ENCODE data around the gene ADAMTS2.

Gene ADAMTS2

DNA sequence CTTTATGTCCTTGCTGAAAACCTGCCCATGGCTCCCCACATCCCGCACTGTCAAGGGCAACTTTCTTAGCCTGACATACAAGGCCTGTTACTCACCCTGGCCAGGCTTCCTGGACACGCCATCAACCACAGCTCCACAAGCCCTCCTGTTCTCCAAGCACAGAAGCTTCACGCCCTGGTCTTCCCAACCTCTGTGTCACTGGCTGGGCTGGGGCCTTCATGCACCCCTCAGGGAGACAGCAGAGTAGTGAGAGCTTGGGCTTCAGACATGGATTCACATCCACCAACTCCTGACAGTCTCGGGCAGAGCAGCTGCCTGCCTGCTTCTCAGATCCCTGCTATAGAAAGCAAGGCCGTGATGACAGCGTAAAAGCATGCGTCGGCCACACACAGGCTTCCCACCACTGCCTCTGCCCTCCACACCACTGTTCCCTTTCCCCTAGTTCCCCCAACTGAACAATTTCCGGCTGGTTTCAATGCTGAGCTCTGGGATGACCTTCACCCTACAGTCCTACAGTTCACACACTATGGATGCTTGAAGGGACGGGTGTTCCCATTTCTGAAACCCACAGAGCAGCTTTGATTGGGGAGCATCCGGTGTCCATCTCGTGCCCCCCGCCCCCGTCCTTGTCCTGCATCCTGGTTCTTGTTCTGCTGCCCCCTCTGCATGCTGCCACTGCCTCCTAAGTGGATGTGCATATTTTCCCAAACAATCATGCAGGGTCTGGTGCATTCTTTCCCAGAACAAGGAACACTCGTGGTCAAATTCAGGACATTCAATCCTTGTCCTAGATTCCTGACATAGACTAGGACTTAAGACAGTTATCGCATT lies 33.4 kb upstream of the ADAMTS2 start:
- no peak for TF ChIP-seq EGR1 (IDR thresholded peaks at IDR 0.05)
- TF ChIP-seq CREB1 (IDR thresholded peaks at IDR 0.05; ENCODE audit: low read depth) = no peak
- TF ChIP-seq RAD21 (IDR thresholded peaks at IDR 0.05; ENCODE audit: low read depth) = no peak
- no peak for TF ChIP-seq TCF12 (IDR thresholded peaks at IDR 0.05; ENCODE audit: low read depth)
- TF ChIP-seq USF1 (IDR thresholded peaks at IDR 0.05) = no peak
- TF ChIP-seq TEAD4 (IDR thresholded peaks at IDR 0.05) = no peak

GRCh38 chr5:179378116-179378440 lies 32.8 kb upstream of the ADAMTS2 start:
- TF ChIP-seq CEBPB (IDR thresholded peaks at IDR 0.05) (no peak), ZBTB7A (IDR thresholded peaks at IDR 0.05; ENCODE audit: low read depth) (no peak), TAF1 (IDR thresholded peaks at IDR 0.05; ENCODE audit: low read depth) (no peak), EGR1 (IDR thresholded peaks at IDR 0.05) (no peak), RAD21 (IDR thresholded peaks at IDR 0.05; ENCODE audit: low read depth) (no peak), YY1 (IDR thresholded peaks at IDR 0.05; ENCODE audit: low read depth) (no peak), MAX (IDR thresholded peaks at IDR 0.05) (no peak), FOXM1 (IDR thresholded peaks at IDR 0.05; ENCODE audit: borderline replicate concordance, low read depth) (no peak), TEAD4 (IDR thresholded peaks at IDR 0.05) (no peak), TCF12 (IDR thresholded peaks at IDR 0.05; ENCODE audit: low read depth) (no peak), USF1 (IDR thresholded peaks at IDR 0.05) (no peak), CREB1 (IDR thresholded peaks at IDR 0.05; ENCODE audit: low read depth) (no peak), EP300 (IDR thresholded peaks at IDR 0.05; ENCODE audit: borderline replicate concordance) (no peak)
- TF ChIP-seq, protein P1, sequence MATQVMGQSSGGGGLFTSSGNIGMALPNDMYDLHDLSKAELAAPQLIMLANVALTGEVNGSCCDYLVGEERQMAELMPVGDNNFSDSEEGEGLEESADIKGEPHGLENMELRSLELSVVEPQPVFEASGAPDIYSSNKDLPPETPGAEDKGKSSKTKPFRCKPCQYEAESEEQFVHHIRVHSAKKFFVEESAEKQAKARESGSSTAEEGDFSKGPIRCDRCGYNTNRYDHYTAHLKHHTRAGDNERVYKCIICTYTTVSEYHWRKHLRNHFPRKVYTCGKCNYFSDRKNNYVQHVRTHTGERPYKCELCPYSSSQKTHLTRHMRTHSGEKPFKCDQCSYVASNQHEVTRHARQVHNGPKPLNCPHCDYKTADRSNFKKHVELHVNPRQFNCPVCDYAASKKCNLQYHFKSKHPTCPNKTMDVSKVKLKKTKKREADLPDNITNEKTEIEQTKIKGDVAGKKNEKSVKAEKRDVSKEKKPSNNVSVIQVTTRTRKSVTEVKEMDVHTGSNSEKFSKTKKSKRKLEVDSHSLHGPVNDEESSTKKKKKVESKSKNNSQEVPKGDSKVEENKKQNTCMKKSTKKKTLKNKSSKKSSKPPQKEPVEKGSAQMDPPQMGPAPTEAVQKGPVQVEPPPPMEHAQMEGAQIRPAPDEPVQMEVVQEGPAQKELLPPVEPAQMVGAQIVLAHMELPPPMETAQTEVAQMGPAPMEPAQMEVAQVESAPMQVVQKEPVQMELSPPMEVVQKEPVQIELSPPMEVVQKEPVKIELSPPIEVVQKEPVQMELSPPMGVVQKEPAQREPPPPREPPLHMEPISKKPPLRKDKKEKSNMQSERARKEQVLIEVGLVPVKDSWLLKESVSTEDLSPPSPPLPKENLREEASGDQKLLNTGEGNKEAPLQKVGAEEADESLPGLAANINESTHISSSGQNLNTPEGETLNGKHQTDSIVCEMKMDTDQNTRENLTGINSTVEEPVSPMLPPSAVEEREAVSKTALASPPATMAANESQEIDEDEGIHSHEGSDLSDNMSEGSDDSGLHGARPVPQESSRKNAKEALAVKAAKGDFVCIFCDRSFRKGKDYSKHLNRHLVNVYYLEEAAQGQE (IDR thresholded peaks at IDR 0.05; ENCODE audit: low read depth) = no peak

DNA sequence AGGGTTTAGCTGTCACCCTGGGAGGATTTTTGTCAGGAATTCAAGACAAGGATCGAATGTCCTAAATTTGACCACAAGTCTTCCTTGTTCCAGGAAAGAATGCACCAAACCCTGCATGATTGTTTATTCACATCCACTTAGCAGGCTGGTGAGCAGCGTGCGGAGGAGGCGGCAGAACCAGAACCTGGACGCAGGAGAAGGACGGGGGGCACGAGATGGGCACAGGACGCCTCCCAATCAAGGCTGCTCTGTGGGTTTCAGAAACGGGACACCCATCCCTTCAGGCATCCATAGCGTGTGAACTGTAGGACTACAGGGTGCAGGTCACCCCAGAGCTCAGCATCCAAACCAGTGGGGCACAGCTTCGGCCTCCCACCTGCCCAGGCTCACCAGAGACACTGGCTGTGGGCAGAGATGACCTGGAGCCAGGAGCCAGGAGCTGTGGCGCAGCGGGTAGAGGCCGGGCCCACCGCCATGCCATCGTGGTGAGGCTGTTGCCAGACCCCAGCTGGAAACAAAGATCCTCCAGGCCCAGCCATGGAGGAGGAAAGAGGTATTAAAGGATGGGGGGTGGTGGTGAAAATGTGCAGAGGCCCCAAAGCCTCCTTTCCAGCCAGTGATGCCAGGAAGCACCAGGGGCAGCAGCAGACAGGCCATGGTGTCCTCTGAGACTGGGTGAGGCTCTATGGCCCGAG lies 32.3 kb upstream of the ADAMTS2 start:
- no peak for TF ChIP-seq EGR1 (IDR thresholded peaks at IDR 0.05)
- TF ChIP-seq TEAD4 (IDR thresholded peaks at IDR 0.05) = no peak
- TF ChIP-seq RAD21 (IDR thresholded peaks at IDR 0.05; ENCODE audit: low read depth) = no peak
- no peak for TF ChIP-seq MAX (IDR thresholded peaks at IDR 0.05)
- TF ChIP-seq TAF1 (IDR thresholded peaks at IDR 0.05; ENCODE audit: low read depth) = no peak
- no peak for TF ChIP-seq CREB1 (IDR thresholded peaks at IDR 0.05; ENCODE audit: low read depth)
- no peak for TF ChIP-seq EP300 (IDR thresholded peaks at IDR 0.05; ENCODE audit: borderline replicate concordance)
- TF ChIP-seq NFIC (IDR thresholded peaks at IDR 0.05) = no peak
- no peak for TF ChIP-seq YY1 (IDR thresholded peaks at IDR 0.05; ENCODE audit: low read depth)
- TF ChIP-seq ZBTB7A (IDR thresholded peaks at IDR 0.05; ENCODE audit: low read depth) = no peak

GRCh38 chr5:179376701-179377420 lies 31.6 kb upstream of the ADAMTS2 start:
- peak; percentile 10; the same call in 1 of the 2 replicates for TF ChIP-seq USF1 (IDR thresholded peaks at IDR 0.05)
- TF ChIP-seq FOXM1 (IDR thresholded peaks at IDR 0.05; ENCODE audit: borderline replicate concordance, low read depth) = no peak

- no peak for TF ChIP-seq CEBPB (IDR thresholded peaks at IDR 0.05)
- TF ChIP-seq MAX (IDR thresholded peaks at IDR 0.05) = no peak
- no peak for TF ChIP-seq NFIC (IDR thresholded peaks at IDR 0.05)
- TF ChIP-seq ZBTB7A (IDR thresholded peaks at IDR 0.05; ENCODE audit: low read depth) = no peak
- TF ChIP-seq EP300 (IDR thresholded peaks at IDR 0.05; ENCODE audit: borderline replicate concordance) = no peak
- no peak for TF ChIP-seq FOXM1 (IDR thresholded peaks at IDR 0.05; ENCODE audit: borderline replicate concordance, low read depth)
- TF ChIP-seq CREB1 (IDR thresholded peaks at IDR 0.05; ENCODE audit: low read depth) = no peak
- no peak for TF ChIP-seq TAF1 (IDR thresholded peaks at IDR 0.05; ENCODE audit: low read depth)
- TF ChIP-seq YY1 (IDR thresholded peaks at IDR 0.05; ENCODE audit: low read depth) = no peak
- TF ChIP-seq USF1 (IDR thresholded peaks at IDR 0.05) = no peak
- TF ChIP-seq, protein P1 (IDR thresholded peaks at IDR 0.05; ENCODE audit: low read depth) = no peak
- no peak for TF ChIP-seq RAD21 (IDR thresholded peaks at IDR 0.05; ENCODE audit: low read depth)
- no peak for TF ChIP-seq TEAD4 (IDR thresholded peaks at IDR 0.05)
- no peak for TF ChIP-seq EGR1 (IDR thresholded peaks at IDR 0.05)
- TF ChIP-seq TCF12 (IDR thresholded peaks at IDR 0.05; ENCODE audit: low read depth) = no peak
Measured at GRCh38 chr5:179375831-179376365, 30.6 kb upstream of the ADAMTS2 start.
